RWPE2 (cell line): ENCODE data around the gene INSRR.

Source experiments
- ATAC-seq: fragments of 200-7000 bp; cut with Tn5 transposase; 3 replicates; pipeline ENCODE4 v1.9.1; 2021; ENCODE audit warnings: low read depth
- DNase-seq: peaks from one replicate; pipeline ENCODE4 v3.0.0-alpha.2; 2020; ENCODE audit warnings: low spot score
- H3K27ac ChIP-seq: fragments of 450-650 bp; 2 replicates; pipeline ENCODE4 v1.5.1; 2017; ENCODE audit warnings: mild to moderate bottlenecking; ENCODE audit not compliant: poor library complexity, severe bottlenecking
- H3K27me3 ChIP-seq: fragments of 250-450 bp; sonication (Bioruptor Pico); 2 replicates; pipeline ENCODE4 v1.5.1; 2021; ENCODE audit warnings: mild to moderate bottlenecking, moderate library complexity; ENCODE audit not compliant: insufficient read depth, poor library complexity, severe bottlenecking
- H3K36me3 ChIP-seq: fragments of 250-450 bp; sonication (Bioruptor Pico); 2 replicates; pipeline ENCODE4 v1.5.1; 2020; ENCODE audit warnings: low read depth, mild to moderate bottlenecking, moderate library complexity
- H3K4me1 ChIP-seq: fragments of 250-450 bp; sonication (Bioruptor Pico); 2 replicates; pipeline ENCODE4 v1.5.1; 2021; ENCODE audit warnings: mild to moderate bottlenecking, moderate library complexity; ENCODE audit not compliant: insufficient read depth, poor library complexity, severe bottlenecking
- H3K4me3 ChIP-seq: fragments of 250-450 bp; sonication (Bioruptor Pico); 2 replicates; pipeline ENCODE4 v1.5.1; 2021; ENCODE audit warnings: mild to moderate bottlenecking, moderate library complexity; ENCODE audit not compliant: severe bottlenecking
- H3K9me3 ChIP-seq: fragments of 250-450 bp; sonication (Bioruptor Pico); 2 replicates; pipeline ENCODE4 v1.5.1; 2021; ENCODE audit warnings: mild to moderate bottlenecking, moderate library complexity; ENCODE audit not compliant: severe bottlenecking
- CTCF ChIP-seq: fragments of 450-650 bp; IDR thresholded peaks from one replicate; pipeline ENCODE4 v1.5.1; 2017; ENCODE audit warnings: mild to moderate bottlenecking, moderate library complexity; ENCODE audit not compliant: poor library complexity, severe bottlenecking

Gene INSRR

GRCh38 chr1:156811168-156811567 lies 47.7 kb downstream of the INSRR start:
- DNase-seq (no peak), ATAC-seq (no peak)
- no peak overlapping the region for H3K27ac ChIP-seq

GRCh38 chr1:156809711-156810366 lies 49.1 kb downstream of the INSRR start:
- ATAC-seq (no peak), DNase-seq (no peak)
- Histone ChIP-seq H3K4me3 (no peak overlapping the region), H3K27ac (no peak overlapping the region), H3K27me3 (no peaks in the 10 kb centered on the region), H3K4me1 (peaks cover 20% of the 10 kb centered on the region), H3K36me3 (no peaks in the 10 kb centered on the region), H3K9me3 (no peaks in the 10 kb centered on the region)
- no peak for TF ChIP-seq CTCF

More at GRCh38 chr1:156811168-156811567, 47.7 kb downstream of the INSRR start:
- no peaks in the 10 kb centered on the region for H3K36me3 ChIP-seq
- no peak overlapping the region for H3K4me3 ChIP-seq
- TF ChIP-seq CTCF, result no peak
- no peaks in the 10 kb centered on the region for H3K9me3 ChIP-seq
- H3K4me1 ChIP-seq, result peaks cover 34% of the 10 kb centered on the region
- H3K27me3 ChIP-seq, result no peaks in the 10 kb centered on the region

GRCh38 chr1:156809281-156809680 lies 49.6 kb downstream of the INSRR start:
- no peak for TF ChIP-seq CTCF
- no peaks in the 10 kb centered on the region for H3K36me3 ChIP-seq
- no peaks in the 10 kb centered on the region for H3K27me3 ChIP-seq
- no peak for DNase-seq
- no peak overlapping the region for H3K4me3 ChIP-seq
- H3K9me3 ChIP-seq, result no peaks in the 10 kb centered on the region
- peaks cover 15% of the 10 kb centered on the region for H3K4me1 ChIP-seq
- no peak for ATAC-seq
- no peak overlapping the region for H3K27ac ChIP-seq

GRCh38 chr1:156808186-156809030 lies 50.5 kb downstream of the INSRR start:
- H3K9me3 ChIP-seq, result no peaks in the 10 kb centered on the region
- DNase-seq (no peak), ATAC-seq (no peak)
- no peak overlapping the region for H3K4me3 ChIP-seq
- no peak overlapping the region for H3K27ac ChIP-seq
- H3K27me3 ChIP-seq, result no peaks in the 10 kb centered on the region
- TF ChIP-seq CTCF, result no peak
- H3K4me1 ChIP-seq, result peaks cover 6% of the 10 kb centered on the region
- H3K36me3 ChIP-seq, result no peaks in the 10 kb centered on the region

GRCh38 chr1:156807627-156808026 lies 51.3 kb downstream of the INSRR start:
- Histone ChIP-seq H3K27me3 (no peaks in the 10 kb centered on the region), H3K4me3 (no peak overlapping the region), H3K4me1 (no peaks in the 10 kb centered on the region), H3K27ac (no peak overlapping the region), H3K9me3 (no peaks in the 10 kb centered on the region), H3K36me3 (no peaks in the 10 kb centered on the region)
- ATAC-seq, result no peak
- no peak for DNase-seq
- no peak for TF ChIP-seq CTCF
